ENCODE data around the gene CREB3.

The CREB3 gene

DNA sequence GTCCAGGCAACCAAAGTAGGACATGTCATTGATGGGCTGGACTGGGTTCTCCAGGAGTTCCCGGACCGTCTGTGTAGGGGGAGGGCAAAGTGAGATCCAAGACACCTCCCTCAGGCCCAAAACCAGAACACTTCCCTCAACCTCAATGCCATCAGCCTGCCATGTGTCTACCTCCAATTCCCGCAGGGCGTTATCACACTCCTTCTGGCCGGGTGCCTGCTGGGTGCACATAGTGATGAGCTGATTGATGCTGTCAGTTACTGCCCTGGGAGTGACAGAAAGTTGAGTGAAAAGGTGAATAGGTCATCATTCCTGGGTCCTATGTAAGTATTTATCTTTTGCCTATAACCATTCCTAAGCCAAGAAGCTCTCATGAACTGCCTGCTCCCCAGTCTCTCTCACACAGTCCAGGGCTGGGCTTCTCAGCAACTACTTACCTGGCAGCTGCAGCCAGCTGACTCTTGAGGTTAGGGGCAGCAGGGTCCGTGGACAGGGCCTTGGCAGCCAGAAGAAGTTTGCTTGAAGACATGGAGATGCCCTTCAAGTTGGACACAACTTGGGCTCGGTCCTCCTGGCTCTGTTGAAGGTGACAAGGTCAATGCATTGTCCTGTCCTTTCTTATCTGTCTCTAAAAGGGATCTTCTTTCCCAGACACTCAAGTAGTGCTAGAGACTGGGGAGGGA, 21.5 kb upstream of the CREB3 start:
- TF ChIP-seq, protein P1, sequence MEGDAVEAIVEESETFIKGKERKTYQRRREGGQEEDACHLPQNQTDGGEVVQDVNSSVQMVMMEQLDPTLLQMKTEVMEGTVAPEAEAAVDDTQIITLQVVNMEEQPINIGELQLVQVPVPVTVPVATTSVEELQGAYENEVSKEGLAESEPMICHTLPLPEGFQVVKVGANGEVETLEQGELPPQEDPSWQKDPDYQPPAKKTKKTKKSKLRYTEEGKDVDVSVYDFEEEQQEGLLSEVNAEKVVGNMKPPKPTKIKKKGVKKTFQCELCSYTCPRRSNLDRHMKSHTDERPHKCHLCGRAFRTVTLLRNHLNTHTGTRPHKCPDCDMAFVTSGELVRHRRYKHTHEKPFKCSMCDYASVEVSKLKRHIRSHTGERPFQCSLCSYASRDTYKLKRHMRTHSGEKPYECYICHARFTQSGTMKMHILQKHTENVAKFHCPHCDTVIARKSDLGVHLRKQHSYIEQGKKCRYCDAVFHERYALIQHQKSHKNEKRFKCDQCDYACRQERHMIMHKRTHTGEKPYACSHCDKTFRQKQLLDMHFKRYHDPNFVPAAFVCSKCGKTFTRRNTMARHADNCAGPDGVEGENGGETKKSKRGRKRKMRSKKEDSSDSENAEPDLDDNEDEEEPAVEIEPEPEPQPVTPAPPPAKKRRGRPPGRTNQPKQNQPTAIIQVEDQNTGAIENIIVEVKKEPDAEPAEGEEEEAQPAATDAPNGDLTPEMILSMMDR (IDR thresholded peaks at IDR 0.05; ENCODE audit: borderline replicate concordance, insufficient read depth, low read depth, low read length), result no peak
- H3K4me3 ChIP-seq (ENCODE audit: low read depth, low read length), result no peak overlapping the region

DNA sequence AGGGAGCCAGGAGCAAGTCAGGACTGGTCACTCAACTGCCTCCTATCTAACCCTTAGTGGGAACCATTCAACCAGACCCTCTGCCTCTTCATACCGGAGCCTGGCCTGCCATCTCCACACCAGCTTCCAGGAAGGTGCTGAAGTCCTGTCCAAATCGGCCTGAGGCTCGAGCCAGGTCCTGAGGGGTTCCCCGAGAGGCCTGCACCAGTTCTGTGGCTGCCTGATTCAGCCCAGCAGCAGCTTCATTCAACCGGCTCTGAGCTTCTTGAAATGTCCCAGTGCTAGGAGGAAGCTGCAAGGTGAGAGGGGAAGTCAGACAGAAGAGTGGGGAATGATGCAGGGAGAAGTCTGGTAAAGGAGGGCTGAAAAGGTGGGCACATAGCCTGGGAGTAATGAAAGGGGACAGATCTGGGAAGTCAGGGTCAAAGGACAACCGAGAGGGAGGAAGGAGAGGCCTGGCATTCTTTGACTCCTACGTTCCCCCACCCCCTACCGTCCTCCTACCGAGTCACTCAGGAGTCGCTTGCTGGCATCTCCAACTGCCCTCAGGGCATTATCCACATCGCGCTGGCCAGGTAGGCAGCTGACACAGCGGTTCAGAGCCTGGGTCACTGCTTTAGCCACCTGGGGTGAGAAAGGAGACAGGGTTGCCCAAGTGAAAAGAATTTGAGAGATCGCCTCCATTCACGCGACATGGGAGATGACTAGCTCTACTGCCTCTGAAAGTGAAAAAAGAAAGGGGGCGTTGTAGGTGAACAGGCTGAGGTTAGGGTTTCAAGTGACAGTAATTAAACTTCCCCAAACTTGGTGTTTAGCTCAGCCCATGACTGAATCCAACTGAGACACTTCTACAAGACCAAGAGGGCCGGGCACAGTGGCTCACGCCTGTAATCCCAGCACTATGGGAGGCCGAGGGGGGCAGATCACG, 20.7 kb upstream of the CREB3 start:
- no peak overlapping the region for H3K4me3 ChIP-seq (ENCODE audit: low read depth, low read length)
- TF ChIP-seq, protein P1 (IDR thresholded peaks at IDR 0.05; ENCODE audit: borderline replicate concordance, insufficient read depth, low read depth, low read length), result no peak

DNA sequence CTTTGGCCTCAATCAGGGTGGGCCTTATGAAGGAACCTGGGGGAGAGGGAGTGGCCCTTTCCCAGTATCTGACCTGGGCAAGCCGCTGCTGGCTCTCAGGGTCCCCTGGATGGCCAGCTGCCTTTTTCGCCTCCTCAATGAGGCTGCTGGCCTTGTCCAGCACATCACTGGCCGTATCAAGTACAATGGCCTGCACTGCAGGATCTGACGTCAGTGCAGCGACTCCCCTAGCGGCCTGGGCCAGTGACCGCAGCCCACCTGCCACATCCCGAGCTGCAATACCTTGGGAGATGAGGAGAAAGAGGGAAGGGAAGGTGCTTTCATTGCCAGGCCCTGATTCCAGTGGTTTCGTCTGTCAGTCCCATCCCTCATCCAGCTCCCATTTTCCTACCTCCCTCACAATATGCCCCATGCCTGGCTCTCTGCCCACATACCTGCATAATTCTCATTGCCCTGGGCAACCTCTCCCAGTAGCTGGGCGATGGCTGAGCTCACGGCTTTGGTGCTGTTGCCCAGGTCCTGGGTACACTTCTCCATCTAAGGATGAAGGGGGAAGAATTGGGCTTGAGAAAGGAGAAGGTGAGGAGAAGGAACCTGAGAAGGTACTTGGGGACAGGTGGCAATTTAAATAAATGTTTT, 19.6 kb upstream of the CREB3 start:
- TF ChIP-seq, protein P1 (IDR thresholded peaks at IDR 0.05; ENCODE audit: borderline replicate concordance, insufficient read depth, low read depth, low read length), result no peak
- no peak overlapping the region for H3K4me3 ChIP-seq (ENCODE audit: low read depth, low read length)

DNA sequence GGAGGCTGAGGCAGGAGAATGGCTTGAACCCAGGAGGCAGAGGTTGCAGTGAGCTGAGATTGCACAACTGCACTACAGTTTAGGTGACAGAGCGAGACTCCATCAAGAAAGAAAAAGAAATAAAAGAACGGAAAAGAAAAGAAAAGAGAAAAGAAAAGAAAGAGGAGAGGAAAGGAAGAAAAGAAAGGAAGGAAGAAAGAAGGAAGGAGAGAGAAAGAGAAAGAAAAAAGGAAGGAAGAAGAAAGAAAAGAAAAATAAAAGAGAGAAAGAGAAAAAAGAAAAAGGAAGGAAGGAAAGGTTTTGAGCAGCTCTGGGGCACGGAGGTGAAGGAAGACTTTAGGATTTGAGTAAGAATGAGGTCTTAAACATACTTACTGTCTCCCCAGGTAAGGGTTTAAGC, 18.9 kb upstream of the CREB3 start:
- TF ChIP-seq, protein P1 (IDR thresholded peaks at IDR 0.05; ENCODE audit: borderline replicate concordance, insufficient read depth, low read depth, low read length), result no peak
- H3K4me3 ChIP-seq (ENCODE audit: low read depth, low read length), result no peak overlapping the region

DNA sequence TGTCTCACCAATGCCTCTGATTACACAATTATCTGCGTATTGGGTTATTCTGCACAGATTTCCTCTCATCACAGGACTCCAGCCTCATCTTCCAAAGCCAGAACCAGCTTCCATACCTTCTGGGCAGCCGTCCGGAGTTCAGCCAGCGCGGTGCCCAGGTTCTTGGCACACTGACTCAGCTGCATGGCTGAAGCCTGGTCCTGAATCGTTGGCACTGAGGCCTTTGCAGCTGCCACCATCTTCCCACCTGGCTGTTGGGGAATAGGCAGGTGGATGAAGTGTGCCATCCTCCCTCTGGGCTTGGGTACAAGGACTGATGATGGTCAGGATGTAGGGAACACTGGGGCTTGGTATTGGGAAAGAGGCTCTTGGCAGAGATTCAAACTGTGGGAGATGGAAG, 18.3 kb upstream of the CREB3 start:
- TF ChIP-seq, protein P1 (IDR thresholded peaks at IDR 0.05; ENCODE audit: borderline replicate concordance, insufficient read depth, low read depth, low read length), result no peak
- no peak overlapping the region for H3K4me3 ChIP-seq (ENCODE audit: low read depth, low read length)

DNA sequence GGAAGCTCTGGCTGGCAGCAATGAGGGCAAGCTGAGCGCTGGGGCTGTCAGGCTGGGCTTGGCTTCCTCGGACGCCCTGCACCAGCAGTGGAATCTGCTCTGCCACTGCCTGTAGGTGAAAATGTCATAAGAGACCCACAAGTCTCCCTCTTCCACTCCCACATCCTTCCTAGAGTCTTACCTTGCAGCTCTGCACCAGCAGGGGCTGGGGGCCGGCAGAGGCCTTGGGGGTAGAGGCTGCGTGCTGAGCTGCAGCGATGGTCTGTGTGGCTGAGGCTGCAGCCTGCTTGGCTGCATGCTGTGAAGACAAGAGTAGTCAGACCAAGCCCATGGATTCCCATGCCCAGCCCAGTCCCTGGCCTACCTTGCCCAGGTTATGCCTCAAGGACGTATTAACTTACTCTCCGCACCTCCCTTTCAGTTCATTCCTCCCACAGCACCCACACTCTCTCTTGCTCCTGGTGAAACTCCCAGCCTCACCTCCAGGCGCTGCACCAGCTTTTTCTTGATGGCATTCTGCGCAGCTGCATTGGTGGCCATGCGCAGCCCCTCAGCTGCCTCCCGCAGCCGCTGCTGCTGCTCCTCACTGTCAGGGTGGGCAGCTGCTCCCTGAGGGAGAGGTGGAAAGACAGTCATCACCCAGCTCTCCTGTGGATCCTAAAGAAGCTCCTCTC, 17.8 kb upstream of the CREB3 start:
- TF ChIP-seq, protein P1 (IDR thresholded peaks at IDR 0.05; ENCODE audit: borderline replicate concordance, insufficient read depth, low read depth, low read length), result no peak

More for the DNA sequence above, 17.8 kb upstream of the CREB3 start:
- no peak overlapping the region for H3K4me3 ChIP-seq (ENCODE audit: low read depth, low read length)

All from GM12875 (cell line).